ENCODE results near the gene GOLGA3.

The GOLGA3 gene

DNA sequence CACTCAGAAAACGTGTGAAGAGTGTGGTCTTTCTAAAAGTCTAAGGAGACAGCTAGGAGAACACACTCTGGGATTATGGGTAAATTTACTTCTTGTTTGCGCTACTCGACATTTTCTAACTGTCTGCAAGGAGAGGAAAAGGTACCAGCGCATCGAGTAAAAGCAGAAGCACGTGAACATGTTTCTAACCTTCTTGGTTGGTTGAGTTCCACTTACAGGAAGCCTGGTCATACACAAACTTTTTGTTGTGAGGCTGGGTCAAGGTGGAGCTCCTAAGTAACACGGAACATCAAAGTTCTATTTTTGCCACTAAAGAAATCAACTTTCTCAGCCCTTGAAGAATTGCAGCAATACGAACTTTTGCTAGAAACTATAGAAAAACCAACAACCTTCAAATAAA lies 87.0 kb downstream of the GOLGA3 start:
- no peak for DNase-seq

DNA sequence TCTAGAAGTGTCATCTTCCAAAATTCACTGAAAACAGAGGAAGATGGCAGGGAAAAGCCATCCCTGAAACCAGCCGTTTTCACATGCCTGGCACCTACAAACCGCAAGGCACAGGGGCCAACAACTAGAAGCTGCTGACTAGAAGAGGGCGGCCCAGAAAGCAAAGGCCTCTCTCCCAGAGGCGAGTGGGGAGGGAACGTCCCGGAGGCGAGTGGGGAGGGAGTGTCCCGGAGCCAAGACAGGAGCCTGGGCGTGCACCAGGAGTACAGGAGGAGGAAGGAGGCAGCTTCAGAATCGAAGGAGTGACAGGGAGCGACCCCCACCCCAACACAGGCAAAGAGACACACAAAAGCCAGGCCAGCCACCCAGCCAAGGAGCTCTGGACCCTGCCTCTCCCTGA lies 88.0 kb downstream of the GOLGA3 start:
- DNase-seq = no peak

DNA sequence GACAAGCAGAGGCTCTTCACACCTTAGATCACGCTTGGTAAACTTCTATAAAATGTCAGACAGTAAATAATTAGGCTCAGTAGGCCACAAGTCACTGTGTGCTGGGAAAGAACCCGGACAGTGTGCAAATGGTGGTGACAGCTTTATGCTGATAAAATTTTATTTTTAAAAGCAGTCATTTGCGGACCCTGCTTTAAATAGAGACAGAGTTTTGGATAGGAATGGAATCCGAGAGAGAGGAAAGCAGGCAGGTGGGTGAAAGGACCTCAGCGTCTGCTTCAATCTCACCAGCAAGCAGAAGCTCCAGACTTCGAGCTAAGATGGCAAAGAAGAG lies 88.4 kb downstream of the GOLGA3 start:
- DNase-seq = no peak

DNA sequence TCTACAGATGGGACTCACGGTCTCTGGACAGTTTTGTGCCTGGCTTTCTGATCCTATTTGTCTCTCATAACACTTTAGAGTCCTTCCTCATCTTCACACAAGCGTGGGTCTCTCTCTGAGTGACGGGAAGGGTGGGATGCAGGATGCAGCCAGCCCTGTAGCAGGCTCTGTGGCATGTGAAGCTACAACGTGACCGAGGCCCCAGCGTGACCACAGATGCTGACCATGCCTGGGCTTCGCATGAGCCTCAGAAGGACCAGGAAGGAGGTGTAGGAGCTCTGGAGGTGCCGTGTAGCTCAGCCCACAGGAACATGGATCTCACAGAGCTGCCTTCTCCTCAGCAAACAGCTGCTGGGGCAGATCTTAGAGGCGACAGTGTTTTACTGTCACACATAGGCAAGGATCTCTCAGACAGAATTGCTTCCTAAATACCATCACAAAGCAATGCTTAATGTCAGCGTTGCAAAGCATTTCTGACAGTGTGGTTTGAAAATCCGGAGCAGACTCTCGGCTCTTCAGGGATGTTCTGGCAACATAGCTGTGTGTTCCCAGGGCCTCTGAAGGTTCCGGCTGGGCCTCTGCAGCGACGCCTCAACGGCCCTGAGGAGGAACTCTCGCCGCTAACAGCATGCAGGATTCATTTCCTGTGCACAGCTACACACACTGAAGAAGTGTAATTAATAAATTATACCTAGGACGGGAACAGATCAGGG lies 88.9 kb downstream of the GOLGA3 start:
- DNase-seq = no peak

DNA sequence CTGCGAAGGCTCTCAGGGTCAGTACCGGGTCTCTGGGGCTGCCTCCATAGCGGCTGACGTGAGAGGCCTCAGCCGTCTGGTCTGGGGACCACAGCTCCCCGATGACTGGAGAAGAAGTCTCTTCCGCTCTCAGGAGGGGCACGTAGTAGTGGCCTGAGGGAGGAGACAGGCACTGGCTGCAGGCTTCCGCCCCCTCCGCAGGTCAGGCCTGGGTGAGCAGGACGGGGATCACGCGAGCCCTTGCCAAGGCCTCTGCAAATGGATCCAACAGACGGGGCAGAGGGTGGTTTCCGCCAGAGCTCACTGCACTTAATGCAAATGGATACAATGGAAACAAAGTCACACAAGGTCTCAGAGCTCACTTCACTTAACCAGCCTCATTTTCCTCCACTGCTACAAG lies 91.8 kb downstream of the GOLGA3 start:
- DNase-seq = no peak

DNA sequence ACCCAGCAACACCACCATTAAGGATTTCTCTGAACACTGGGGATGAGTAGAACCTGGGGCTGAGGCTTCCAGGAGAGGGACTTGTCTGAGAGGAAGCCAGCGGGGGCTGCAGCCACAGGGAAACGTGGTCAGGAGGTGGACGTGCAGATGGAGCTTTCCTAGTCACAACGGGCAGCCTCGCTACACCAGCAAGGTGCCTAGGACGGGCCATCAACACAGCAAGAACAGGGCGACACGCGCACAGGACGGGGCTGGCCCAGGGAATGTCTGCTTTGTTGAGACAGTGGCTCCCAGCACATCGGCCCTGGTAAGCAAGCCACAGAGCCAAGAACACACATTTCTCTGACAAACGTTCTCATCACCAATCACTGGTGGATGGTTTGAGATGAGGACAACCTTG lies 92.3 kb downstream of the GOLGA3 start:
- DNase-seq = no peak

DNA sequence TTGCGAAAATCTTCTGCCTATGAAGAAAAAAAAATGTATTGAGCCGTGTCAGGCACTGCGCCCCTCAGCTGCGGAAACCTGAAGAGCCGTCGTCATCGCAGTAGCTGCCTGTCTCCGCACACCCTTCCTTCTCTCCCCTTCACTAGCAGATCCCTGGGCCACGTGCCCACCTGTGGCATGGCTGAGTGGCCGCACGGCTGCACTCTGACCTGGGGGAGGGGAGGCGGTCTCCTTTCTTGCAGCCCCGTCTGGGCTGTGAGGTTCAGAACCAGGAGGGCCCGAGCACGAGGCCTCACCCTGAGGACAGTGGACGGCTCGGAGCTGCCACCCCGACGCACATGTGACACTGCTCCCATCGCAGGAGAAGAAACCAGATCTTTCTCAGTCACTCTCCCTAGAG lies 93.2 kb downstream of the GOLGA3 start:
- no peak for DNase-seq

DNA sequence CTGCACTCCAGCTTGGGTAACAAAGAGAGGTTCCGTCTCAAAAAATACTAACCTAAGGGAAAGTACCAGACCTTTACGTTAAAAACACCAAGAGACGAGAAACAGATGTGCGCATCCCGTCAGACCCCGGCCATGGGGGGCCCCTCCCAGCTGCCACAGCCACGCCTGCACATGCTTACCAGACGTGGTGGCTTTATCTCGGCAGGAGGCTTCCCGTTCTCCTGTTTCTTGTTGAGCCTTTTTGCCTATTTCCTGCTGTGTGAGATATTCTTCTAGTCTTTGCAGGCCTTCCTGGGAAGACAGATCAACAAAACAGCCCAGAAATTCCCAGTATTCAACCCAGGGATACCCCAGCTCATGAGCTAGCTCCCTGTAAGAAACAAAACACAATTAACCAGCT lies 94.5 kb downstream of the GOLGA3 start:
- DNase-seq = no peak

DNA sequence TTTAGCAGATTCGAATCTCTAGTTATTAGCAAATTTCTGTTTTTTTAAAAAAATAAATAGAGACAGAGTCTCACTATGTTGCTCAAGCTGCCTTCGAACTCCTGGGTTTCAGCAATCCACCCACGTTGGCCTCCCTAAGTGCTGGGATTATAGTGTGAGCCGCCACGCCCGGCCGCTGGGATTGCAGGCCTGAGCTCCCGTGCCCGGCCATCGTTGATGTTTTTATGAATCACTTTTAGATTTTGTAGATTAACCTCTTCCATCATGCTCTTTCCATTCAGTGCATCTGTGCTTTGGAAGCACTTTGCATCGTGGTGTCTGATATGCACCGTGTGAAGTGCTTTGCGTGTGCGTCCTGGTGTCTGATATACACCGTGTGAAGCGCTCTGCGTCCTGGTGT lies 97.1 kb downstream of the GOLGA3 start:
- DNase-seq = no peak

DNA sequence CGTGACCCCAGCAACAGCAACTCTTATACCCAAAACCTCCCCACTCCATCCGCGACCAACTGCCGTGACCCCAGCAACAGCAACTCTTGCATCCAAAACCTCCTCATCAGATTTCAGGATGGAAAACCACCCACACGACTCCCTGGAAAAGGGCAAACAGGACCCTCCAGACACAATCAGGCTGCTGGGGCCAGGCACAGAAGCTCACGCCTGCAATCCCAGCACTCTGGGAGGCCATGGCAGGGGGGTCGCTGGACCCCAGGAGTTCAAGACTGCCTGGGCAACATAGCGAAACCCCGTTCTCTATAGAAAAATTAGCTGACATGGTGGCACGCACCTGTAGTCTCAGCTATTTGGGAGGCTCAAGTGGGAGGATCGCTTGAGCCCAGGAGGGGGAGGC lies 98.3 kb downstream of the GOLGA3 start:
- no peak for DNase-seq

DNA sequence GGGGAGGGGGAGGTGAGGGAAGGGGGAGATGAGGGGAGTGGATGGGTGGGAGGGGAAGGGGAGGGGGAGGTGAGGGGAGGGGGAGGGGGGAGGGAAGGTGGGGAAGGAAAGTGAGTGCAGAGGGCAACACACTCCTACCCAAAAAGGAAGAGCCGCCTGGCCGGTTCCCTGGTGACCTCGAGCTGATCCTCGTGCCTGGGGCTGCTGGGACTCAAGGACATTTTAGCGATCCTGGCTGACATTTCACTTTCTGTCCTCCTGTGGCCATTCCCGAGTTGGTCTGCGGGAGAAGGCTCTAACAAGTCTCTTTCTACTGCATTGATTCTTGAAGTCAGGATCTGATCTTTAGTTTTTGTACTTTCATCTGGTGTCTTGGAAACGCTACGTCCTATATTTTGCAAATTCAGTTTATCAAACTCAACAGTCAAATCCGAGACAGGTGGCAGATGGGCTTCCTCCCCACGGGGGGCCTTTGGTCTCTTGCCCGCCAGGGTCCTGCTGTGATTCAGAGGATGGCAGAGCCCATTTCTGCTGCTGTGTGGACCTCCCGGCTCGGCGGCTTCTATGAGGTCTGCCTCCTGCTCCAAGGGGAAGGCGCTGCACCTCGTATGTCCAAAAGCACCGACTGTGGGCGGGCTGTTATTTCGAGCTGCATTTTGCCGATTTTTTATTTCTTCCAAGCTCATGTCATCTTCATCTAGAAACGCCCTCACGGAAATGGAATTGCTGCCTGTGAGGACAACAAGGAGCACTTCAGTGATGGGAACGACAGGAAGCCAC lies 98.9 kb downstream of the GOLGA3 start:
- DNase-seq = no peak

DNA sequence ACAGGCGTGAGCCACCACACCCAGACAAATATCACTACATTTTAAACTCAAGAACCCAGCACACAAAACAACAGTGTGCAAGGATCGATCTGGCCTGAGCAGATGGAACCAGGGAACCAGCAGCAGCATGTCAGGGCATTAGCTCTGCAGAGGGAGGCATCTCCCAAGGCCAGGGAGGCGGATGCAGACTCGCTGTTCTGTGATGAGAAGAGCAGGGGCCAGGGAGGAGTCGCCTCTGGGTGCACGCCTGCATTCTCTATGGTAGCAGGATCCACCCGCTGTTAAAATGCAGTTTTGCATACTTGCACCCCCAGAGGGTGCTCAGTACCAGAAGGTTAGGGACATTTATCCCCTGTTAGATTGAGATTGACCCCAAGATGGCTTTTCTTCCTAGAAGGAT lies 100.2 kb downstream of the GOLGA3 start:
- no peak for DNase-seq

DNA sequence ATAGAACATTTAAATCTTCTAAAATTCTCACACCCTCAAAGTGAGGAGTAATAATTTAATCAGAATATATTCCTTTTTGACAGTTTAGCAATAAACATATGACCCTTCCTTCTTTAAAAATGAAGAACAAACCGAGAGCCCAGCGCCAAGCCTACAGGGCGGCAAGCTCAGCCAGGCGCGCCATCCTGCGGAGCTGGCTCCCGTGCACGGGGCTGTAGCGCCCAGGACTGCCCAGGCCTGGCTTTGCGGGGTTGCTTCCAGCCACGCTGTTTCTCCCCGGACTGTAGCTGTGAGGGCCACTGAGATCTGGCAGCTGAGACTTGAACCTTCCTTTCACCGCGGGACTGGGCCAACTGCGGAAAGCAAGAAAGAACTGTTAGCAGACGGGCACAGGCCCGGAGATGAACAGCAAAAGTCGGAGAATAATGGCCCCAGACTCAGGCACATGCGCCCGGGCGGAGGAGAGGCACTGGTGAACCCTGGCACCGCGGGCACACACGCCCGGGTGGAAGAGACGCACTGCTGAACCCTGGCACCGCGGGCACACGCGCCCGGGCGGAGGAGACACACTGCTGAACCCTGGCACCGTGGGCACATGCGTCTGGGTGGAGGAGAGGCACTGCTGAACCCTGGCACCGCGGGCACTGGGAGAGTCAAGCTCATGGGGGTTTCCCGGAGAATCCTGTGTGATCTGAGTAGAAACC lies 101.4 kb downstream of the GOLGA3 start:
- DNase-seq = no peak

DNA sequence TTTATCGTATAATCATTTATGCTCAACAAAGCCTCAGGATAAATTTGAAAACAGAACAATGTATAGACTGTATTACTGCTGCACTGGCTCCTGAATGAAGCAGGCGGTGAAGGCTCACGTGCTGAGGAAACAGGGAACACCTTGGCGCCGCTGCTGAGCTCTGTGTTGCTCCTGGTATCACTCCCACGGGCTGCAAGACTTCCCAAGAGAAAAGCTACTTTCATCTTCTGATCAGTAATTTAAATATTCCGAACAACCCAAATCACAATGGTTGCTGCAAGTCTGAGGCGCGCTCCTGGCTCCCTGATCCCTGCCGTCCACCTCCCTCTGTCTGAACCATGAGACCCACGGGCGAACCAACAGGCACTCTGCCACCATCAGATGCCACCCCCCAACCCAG lies 102.3 kb downstream of the GOLGA3 start:
- no peak for DNase-seq

DNA sequence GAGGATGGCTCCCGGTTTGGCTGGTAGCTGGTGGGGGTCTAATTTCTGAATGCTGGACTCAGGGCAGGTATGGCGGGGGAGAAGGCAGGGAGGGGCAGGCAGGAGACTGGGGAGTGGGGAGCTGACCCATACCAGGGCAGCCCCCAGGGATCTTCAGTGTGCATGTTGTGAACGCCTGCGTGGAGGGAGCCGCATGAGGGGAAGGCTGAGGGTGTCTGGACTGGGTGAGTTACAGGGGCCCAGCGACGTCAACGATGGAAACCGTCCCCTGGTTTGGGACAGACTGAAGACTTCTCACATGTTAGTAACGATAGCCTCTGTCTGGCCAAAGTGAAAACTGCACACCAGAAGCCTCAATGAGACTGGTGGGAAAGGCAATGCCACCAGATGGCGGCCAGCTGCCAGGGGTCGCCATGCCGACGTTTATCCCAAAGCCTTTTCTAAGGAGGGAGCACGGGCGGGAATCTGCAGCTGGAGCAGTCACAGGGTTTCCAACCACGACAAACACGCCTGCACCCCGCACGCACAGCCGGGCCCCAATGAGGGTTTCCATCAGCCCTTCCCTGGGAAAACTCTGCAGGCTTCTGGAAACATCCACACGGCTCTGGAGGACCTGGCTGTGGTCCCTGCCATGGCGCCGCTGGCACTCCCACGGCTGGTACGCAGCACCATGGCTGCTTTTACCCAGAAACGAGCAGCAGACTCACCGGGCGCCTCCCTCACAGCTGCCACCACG lies 104.0 kb downstream of the GOLGA3 start:
- no peak for DNase-seq

DNA sequence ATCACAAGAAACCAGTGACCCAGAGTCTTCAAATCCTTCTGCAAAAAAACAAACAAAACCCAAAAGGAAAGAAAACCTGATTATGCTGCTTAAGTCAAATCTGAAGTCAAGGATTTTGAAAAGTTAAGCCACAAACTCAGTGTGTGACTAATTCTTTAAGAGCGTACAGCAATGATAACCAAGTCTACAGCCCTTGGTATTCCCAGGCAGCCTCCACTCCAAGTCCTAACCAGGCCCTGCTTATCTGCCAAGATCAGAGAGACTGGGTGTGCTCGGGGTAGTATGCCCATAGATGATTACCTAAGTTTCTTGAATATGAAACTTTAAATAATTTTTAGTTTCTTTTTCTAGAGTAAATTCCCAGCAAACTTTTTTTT lies 104.9 kb downstream of the GOLGA3 start:
- no peak for DNase-seq

DNA sequence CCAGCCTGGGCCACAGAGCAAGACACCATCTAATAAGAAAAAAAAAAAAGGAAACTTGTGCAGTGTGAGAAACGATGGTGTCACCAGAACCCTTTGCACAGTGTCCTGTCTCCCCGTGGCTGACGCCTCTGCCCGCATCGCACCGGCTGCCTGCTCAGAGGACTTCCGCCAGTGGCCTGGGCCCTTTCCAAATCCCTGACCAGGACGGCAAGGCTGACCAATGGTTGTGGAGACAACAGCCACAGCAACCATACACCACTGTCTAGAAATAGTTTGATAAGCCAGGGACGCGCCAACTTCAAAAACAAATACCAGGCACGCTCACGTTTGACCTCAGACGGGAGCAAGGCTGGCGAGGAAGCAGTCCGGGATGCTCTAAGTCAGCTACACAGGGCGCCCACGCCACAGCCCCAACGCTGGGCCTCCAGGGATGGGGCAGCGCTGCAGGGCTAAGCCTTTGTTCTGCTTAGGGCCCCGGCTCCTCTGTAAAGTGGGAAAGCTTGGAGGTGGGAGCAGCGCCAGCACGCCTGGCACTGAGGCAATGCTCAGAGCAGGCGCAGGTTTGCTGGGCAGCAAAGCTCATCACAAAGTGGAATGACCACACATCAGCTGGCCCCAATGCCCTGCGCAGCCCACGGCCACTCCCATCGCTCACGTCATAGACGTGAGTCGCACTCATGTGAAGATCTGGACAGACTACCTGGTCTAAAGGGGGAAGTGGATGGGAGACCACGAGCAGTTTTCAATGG lies 105.5 kb downstream of the GOLGA3 start:
- no peak for DNase-seq

DNA sequence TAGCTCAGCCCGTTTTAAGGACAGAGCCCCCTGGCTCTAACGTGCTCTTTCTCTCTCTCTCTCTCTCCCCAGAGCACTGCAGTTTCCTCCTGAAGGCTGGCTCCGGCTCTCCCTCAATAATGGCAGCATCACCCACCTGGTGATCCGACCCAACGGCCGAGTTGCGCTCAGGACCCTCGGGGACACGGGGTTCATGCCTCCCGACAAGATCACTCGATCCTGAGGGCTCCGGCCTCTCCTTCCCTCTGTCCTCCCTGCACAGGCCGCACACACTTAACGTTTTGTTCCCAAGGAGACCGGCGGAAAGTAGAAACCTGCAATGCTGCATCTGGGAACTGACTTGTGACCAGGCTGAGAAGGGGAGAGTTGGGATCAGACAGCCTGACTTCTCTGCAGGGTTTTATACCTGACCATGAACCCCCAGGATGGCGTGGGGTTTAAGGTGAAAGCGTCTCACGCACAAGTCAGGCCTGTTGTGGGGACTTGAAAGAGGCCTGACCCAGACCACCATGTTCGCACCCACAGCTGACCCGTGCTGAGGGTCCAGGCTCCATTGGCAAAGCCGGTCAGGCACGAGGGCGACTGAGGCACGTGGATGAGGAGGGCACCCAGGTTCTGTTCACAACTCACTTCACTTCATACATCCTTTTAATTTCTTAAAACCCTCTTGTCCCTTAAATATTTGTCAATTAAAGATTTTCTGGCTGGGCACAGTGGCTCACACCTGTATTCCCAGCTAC lies 107.9 kb downstream of the GOLGA3 start:
- no peak for DNase-seq

DNA sequence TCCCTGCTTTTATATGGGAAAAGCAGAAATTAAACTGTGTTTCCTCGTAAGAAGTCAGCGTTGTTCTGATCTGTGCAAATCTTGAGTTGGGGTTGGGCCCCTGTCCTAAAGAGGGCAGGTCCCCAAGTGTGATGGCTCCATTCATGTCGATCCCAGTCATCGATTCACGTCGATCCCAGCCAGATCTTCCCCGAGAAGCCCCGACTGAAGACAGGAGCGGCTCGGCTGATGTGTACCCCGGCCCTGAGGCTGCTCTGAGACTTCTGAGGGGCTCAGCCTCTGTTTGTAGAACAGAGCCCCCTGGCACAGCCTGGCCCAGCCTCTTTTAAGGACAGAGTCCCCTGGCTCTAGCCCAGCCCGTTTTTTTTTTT lies 108.7 kb downstream of the GOLGA3 start:
- DNase-seq = no peak

DNA sequence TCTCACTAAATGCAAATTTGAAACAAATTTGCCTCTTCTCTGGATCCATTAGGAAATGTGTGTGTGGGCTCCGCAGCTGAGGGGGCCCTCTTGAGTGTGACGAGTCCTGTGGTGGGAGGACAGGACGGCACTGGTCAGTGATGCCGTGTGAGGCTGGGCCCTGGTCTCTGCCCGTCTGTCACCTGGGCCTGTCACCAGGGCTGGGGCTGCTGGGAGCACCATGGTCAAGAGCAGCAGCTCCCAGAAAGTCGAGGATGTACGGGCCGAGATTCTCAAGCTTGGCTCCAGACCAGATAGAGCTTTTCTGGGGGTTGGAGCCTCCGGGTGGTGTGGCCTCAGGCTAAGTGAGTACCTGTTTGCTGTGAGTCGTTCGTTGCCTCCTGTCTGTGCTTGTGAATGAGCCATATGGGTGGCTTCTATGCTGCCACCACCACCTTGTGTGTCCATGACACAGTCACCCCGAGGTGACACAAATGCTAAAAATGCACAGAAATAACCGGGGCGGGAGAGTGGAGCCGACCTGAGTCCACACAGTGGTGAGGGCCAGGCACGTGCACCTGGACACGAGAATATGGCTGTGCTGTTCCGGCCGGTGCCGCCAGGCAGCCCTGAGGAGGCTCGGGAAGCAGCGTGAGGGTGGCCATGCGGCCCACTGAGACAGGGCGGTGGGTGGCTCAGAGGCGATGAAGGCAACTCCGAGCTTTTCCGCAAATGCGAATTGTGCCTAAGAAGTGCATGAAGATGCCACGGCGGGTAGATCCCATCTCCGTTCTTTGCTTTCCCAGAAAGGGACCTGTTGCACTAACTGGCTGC lies 109.3 kb downstream of the GOLGA3 start:
- no peak for DNase-seq
